DMS 273 (cell line): ENCODE measurements around the gene CST3.
"Not testable (repeated sequence)": the region's sequence is repeated elsewhere in the genome, so short reads cannot be mapped to it uniquely, and the experiment has no call there.

Source experiments
- DNase-seq: peaks from one replicate; lab custom pipeline; 2025; ENCODE audit not compliant: unreplicated experiment; lab: John Stamatoyannopoulos, UW

CST3 gene

GRCh38 chr20:23629017-23629541 lies 8.7 kb downstream of the CST3 start:
- no peak for DNase-seq

GRCh38 chr20:23628402-23629016 lies 9.2 kb downstream of the CST3 start:
- no peak for DNase-seq

- no peak for DNase-seq
These were observed 10.3 kb downstream of the CST3 start for GRCh38 chr20:23627501-23627900.

GRCh38 chr20:23626040-23626620 lies 11.6 kb downstream of the CST3 start:
- DNase-seq = peak; percentile 56

GRCh38 chr20:23625236-23625964 lies 12.4 kb downstream of the CST3 start:
- no peak for DNase-seq

GRCh38 chr20:23624324-23624691 lies 13.4 kb downstream of the CST3 start:
- DNase-seq = no peak

- no peak for DNase-seq
These were observed 14.0 kb downstream of the CST3 start for GRCh38 chr20:23623666-23624323.

- DNase-seq = peak; percentile 77
These were observed 14.9 kb downstream of the CST3 start for GRCh38 chr20:23622839-23623343.

- DNase-seq = not testable (repeated sequence)
These were observed 15.4 kb downstream of the CST3 start for GRCh38 chr20:23622401-23622800.

- not testable (repeated sequence) for DNase-seq
These were observed 16.9 kb downstream of the CST3 start for GRCh38 chr20:23620670-23621386.

- DNase-seq = no peak
These were observed 23.6 kb downstream of the CST3 start for GRCh38 chr20:23614163-23614562.

GRCh38 chr20:23613676-23614075 lies 24.1 kb downstream of the CST3 start:
- DNase-seq = no peak

- DNase-seq = no peak
These were observed 25.4 kb downstream of the CST3 start for GRCh38 chr20:23612396-23612795.

GRCh38 chr20:23609486-23610109 lies 28.2 kb downstream of the CST3 start:
- no peak for DNase-seq

GRCh38 chr20:23608251-23608846 lies 29.4 kb downstream of the CST3 start:
- no peak for DNase-seq

- DNase-seq = no peak
These were observed 30.1 kb downstream of the CST3 start for GRCh38 chr20:23607497-23608245.

- peak; percentile 86 for DNase-seq
These were observed 31.1 kb downstream of the CST3 start for GRCh38 chr20:23606652-23607049.

GRCh38 chr20:23605867-23606651 lies 31.7 kb downstream of the CST3 start, which contains the start of gene CST9:
Gene CST9 (minus strand): TSS chr20:23605917. CDS start chr20:23605864, 53 bp downstream.
- no peak for DNase-seq
